Upper lobe of left lung (tissue), 6 donors: Measurements from ENCODE around the gene CCNT2. TPM values are rescaled to one million over a fixed set of nuclear protein-coding genes. Genes with fewer than 3 reads are reported as not detected.

Experiments used
- ATAC-seq, 2 donors: fragments of 200-7000 bp; cut with Tn5 transposase; one replicate each; pipeline ENCODE4 v1.9.1; 2022; ENCODE audit warnings: mild to moderate bottlenecking in 2 of 2, moderate library complexity in 2 of 2; ENCODE audit not compliant: low FRiP score in 2 of 2
- DNase-seq, 2 donors: peaks; one replicate each; pipeline ENCODE4 v3.0.0-alpha.2; 2019 to 2020
- H3K27ac ChIP-seq, 4 donors: fragments of 200-600 bp; sonication (generic); one replicate each; pipeline ENCODE4 v1.5.1; 2016 to 2019
- H3K27me3 ChIP-seq, 4 donors: fragments of 200-600 bp; sonication (generic); one replicate each; pipeline ENCODE4 v1.5.1; 2017 to 2019
- H3K36me3 ChIP-seq, 4 donors: fragments of 200-600 bp; sonication (generic); one replicate each; pipeline ENCODE4 v1.5.1; 2016 to 2019
- H3K4me1 ChIP-seq, 4 donors: fragments of 200-600 bp; sonication (generic); one replicate each; pipeline ENCODE4 v1.5.1; 2018 to 2019
- H3K4me3 ChIP-seq, 4 donors: fragments of 200-600 bp; sonication (generic); one replicate each; pipeline ENCODE4 v1.5.1; 2017 to 2019; ENCODE audit warnings: mild to moderate bottlenecking in 2 of 4, moderate library complexity in 1 of 4
- H3K9me3 ChIP-seq, 4 donors: fragments of 200-600 bp; sonication (generic); one replicate each; pipeline ENCODE4 v1.5.1; 2018 to 2019
- EP300 ChIP-seq, 4 donors: sonication (generic); formaldehyde crosslinking; IDR thresholded peaks; one replicate each; pipeline ENCODE4 v1.5.1; 2017; ENCODE audit warnings: antibody characterized with exemption in 4 of 4, control low read depth in 2 of 4
- POLR2A ChIP-seq, 4 donors: fragments of 450-650 bp; IDR thresholded peaks; one replicate each; pipeline ENCODE4 v1.5.1; 2016 to 2017; ENCODE audit warnings: antibody characterized with exemption in 4 of 4, mild to moderate bottlenecking in 2 of 4
- POLR2AphosphoS5 ChIP-seq, 2 donors: sonication (generic); formaldehyde crosslinking; IDR thresholded peaks; one replicate each; pipeline ENCODE4 v1.5.1; 2017; ENCODE audit warnings: antibody characterized with exemption in 2 of 2
- WGBS, 2 donors: methylation state at CpG; one replicate each; pipeline ENCODE4 v1.1.5; 2017 to 2018; 5-methylcytosine and 5-hydroxymethylcytosine counted together
- total RNA-seq, 6 donors: library from RNA; depleted of rRNA in 4 of 6; stranded (reverse); fragments of >200 nt in 4 of 6; gene quantifications; one replicate each; pipeline versions ENCODE4 v1.1.0 to v1.2.1, GENCODE V29; 2016 to 2021
- TF ChIP-seq, protein P1 (sequence below), 6 experiments: fragments of 450-650 bp in 4 of 6; fragments of 200-600 bp in 2 of 6; sonication (generic) in 2 of 6; IDR thresholded peaks; one replicate each; pipeline ENCODE4 v1.5.1; 2016 to 2019; ENCODE audit warnings: antibody characterized with exemption in 6 of 6
- donor health status: DM: no; HTN: no; CAD: no; lungs with moderate emphysema.
- donor health status: DM: no; HTN: yes; CAD: no; lungs with severe emphysema.

The CCNT2 gene
- total RNA-seq, 6 donors from 2014 or later: 15.9 to 56.9 (median 32.2) TPM

DNA sequence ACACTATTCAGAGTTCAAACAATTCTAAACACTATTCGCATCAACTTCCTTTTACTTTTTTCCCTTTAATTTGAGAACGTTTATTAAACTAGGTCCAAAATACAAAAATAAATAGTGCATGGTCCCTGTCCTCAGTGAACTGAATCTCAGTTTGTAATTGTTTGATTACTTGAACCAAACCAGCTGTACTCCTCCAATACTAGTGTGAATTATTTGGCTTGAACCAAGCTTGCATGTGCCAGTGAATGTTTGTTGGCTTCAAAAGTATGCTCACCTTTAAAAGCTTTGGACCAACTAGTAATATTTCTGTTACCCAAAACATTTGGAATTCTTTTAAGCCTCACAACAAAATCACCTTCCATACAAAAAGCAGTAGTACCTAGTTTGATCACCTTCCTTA is 15.5 kb downstream of the CCNT2 start:
- no peaks in the 10 kb centered on the region for H3K27me3 ChIP-seq
- H3K36me3 ChIP-seq: peaks cover 0 to 24% (median 5%) of the 10 kb centered on the region in 4 donors
- WGBS, 2 donors: 49 to 52% methylated on average over 2 of the region's 2 CpGs
- H3K4me1 ChIP-seq: peaks cover 37 to 55% (median 41%) of the 10 kb centered on the region in 4 donors
- H3K27ac ChIP-seq: no peak overlapping the region
- ATAC-seq (no peak), DNase-seq (no peak)
- no peak overlapping the region for H3K4me3 ChIP-seq
- TF ChIP-seq, protein P1, sequence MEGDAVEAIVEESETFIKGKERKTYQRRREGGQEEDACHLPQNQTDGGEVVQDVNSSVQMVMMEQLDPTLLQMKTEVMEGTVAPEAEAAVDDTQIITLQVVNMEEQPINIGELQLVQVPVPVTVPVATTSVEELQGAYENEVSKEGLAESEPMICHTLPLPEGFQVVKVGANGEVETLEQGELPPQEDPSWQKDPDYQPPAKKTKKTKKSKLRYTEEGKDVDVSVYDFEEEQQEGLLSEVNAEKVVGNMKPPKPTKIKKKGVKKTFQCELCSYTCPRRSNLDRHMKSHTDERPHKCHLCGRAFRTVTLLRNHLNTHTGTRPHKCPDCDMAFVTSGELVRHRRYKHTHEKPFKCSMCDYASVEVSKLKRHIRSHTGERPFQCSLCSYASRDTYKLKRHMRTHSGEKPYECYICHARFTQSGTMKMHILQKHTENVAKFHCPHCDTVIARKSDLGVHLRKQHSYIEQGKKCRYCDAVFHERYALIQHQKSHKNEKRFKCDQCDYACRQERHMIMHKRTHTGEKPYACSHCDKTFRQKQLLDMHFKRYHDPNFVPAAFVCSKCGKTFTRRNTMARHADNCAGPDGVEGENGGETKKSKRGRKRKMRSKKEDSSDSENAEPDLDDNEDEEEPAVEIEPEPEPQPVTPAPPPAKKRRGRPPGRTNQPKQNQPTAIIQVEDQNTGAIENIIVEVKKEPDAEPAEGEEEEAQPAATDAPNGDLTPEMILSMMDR (IDR thresholded peaks at IDR 0.05): no peak
- no peak for TF ChIP-seq EP300 (IDR thresholded peaks at IDR 0.05)
- TF ChIP-seq POLR2AphosphoS5 (IDR thresholded peaks at IDR 0.05): no peak
- TF ChIP-seq POLR2A (IDR thresholded peaks at IDR 0.05): no peak
- no peaks in the 10 kb centered on the region for H3K9me3 ChIP-seq

DNA sequence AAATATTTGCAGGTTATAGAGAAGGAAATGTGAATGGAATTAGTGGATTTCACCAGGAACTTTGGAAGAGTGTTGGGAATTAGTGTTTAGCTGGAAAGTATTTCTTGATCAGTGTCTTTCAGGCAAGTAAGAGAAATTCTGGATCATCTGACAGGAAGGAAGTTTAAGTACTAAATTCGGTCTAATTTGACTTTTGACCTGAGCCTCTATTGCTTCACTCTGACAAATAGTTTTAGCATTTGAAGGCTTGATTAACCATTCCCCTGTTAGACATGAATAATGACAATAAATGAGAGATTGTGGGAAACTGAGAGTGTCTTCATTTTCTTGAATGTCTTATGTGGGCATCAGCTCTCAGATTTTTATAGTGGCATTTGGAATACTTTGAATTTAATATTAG is 16.0 kb downstream of the CCNT2 start:
- TF ChIP-seq, protein P1 (IDR thresholded peaks at IDR 0.05): no peak
- TF ChIP-seq POLR2AphosphoS5 (IDR thresholded peaks at IDR 0.05) (no peak), POLR2A (IDR thresholded peaks at IDR 0.05) (no peak), EP300 (IDR thresholded peaks at IDR 0.05) (no peak)
- DNase-seq: no peak
- no peaks in the 10 kb centered on the region for H3K27me3 ChIP-seq
- no peak overlapping the region for H3K27ac ChIP-seq
- no peak overlapping the region for H3K4me3 ChIP-seq
- H3K36me3 ChIP-seq: peaks cover 0 to 29% (median 10%) of the 10 kb centered on the region in 4 donors
- peaks cover 37 to 55% (median 41%) of the 10 kb centered on the region in 4 donors for H3K4me1 ChIP-seq
- 0 to 4% methylated on average over 1 of the region's 1 CpG for WGBS, 2 donors
- no peaks in the 10 kb centered on the region for H3K9me3 ChIP-seq
- ATAC-seq: no peak

DNA sequence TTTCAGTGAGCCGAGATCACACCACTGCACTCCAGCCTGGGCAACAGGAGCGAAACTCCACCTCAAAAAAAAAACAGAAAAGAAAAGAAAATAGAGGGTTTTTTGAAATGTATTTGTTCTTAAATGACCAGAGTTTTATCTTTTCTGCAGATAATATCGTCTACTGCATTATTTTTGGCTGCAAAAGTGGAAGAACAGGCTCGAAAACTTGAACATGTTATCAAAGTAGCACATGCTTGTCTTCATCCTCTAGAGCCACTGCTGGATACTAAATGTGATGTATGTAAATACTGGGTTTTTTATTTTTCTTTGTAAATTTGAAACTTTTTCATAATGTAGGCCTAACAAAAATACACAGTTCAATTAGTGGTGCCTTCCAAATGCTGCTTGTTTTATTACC is 18.1 kb downstream of the CCNT2 start:
- Histone ChIP-seq H3K9me3 (no peaks in the 10 kb centered on the region), H3K4me3 (no peak overlapping the region), H3K36me3 (peaks cover 0 to 49% (median 22%) of the 10 kb centered on the region in 4 donors), H3K4me1 (peaks cover 33 to 46% (median 39%) of the 10 kb centered on the region in 4 donors), H3K27me3 (no peaks in the 10 kb centered on the region), H3K27ac (no peak overlapping the region)
- 62 to 79% methylated on average over 4 of the region's 4 CpGs for WGBS, 2 donors
- DNase-seq (no peak), ATAC-seq (no peak)
- TF ChIP-seq POLR2AphosphoS5 (IDR thresholded peaks at IDR 0.05): no peak
- no peak for TF ChIP-seq EP300 (IDR thresholded peaks at IDR 0.05)
- TF ChIP-seq, protein P1 (IDR thresholded peaks at IDR 0.05): no peak
- no peak for TF ChIP-seq POLR2A (IDR thresholded peaks at IDR 0.05)

DNA sequence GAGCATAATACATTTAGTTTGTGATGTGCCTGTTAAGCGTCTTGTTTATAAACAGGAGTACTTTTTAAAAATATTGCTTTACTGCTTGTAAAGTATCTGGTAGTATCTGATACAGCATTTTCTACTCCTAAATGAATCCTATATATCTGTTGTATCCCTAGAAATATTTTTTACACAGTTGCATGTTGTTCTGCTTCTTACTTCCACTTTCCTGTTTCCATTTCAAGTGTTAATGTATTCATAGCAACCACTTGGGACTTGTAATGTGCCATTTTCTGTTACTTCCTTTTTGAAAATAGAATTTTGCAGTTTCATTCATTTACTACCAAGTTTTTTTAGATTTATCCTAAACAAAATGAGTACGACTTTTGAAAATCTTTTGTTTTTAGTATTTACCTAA is 24.9 kb downstream of the CCNT2 start:
- Histone ChIP-seq H3K9me3 (no peaks in the 10 kb centered on the region), H3K27ac (no peak overlapping the region), H3K4me1 (no peaks in the 10 kb centered on the region), H3K36me3 (peaks cover 0 to 79% (median 30%) of the 10 kb centered on the region in 4 donors), H3K27me3 (no peaks in the 10 kb centered on the region), H3K4me3 (no peak overlapping the region)
- no peak for DNase-seq
- ATAC-seq: peak in 1 of 2 donors; percentile 49
- 84% methylated on average over 2 of the region's 2 CpGs for WGBS, 2 donors
- no peak for TF ChIP-seq EP300 (IDR thresholded peaks at IDR 0.05)

DNA sequence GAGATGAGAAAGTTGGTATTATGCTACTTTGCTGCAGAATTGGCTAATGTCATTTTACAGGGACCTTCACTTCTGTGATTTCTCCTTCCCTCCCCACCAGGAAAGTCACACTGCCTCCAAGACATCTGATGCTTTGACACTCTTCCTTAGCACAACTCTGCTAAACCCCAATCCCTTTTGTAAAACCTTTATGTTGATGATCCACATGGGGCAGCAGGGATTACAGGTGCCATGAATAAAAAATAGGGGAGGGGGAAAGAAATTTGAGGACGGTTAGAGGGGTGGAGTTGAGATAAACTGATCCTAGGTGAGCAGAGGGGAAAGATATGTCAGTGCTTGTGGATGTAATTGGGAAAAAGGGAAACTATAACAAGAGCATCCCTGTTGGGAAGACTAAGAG is 26.4 kb downstream of the CCNT2 start:
- DNase-seq (no peak), ATAC-seq (no peak)
- no peaks in the 10 kb centered on the region for H3K27me3 ChIP-seq
- TF ChIP-seq POLR2A (IDR thresholded peaks at IDR 0.05) (no peak), POLR2AphosphoS5 (IDR thresholded peaks at IDR 0.05) (no peak), EP300 (IDR thresholded peaks at IDR 0.05) (no peak)
- TF ChIP-seq, protein P1 (IDR thresholded peaks at IDR 0.05): no peak
- H3K27ac ChIP-seq: no peak overlapping the region
- peaks cover 5 to 79% (median 32%) of the 10 kb centered on the region in 4 donors for H3K36me3 ChIP-seq
- H3K4me3 ChIP-seq: no peak overlapping the region
- WGBS, 2 donors: 84 to 88% methylated on average over 1 of the region's 1 CpG
- no peaks in the 10 kb centered on the region for H3K9me3 ChIP-seq
- no peaks in the 10 kb centered on the region for H3K4me1 ChIP-seq
